HepG2 (cell line): ENCODE results near the gene ECHS1. TPM values are rescaled to one million over a fixed set of nuclear protein-coding genes. Genes with fewer than 3 reads are reported as not detected.
A peak's percentile ranks its signal among the peaks of the same experiment; 100 is the strongest.
"Not testable (repeated sequence)": the region's sequence is repeated elsewhere in the genome, so short reads cannot be mapped to it uniquely, and the experiment has no call there.

Experiments used
- ATAC-seq: fragments of 200-7000 bp; cut with Tn5 transposase; 3 replicates; pipeline ENCODE4 v1.9.1; 2020; ENCODE audit warnings: mild to moderate bottlenecking, moderate library complexity
- BruUV-seq: library from RNA; stranded (reverse); fragments of 400-500 nt; replicated peaks from 2 replicates; lab custom pipeline; 2021; lab: Mats Ljungman, UMichigan
- CTCF ChIA-PET: fragments of 300-600 bp; formaldehyde crosslinking; extraction: SDS; loops from one replicate; lab custom pipeline; 2021; ENCODE audit warnings: low total read pairs, inconsistent platforms, low intra/inter-chr PET ratio; lab: Yijun Ruan, JAX
- POLR2A ChIA-PET: fragments of 350-600 bp; sonication (Branson Sonifier 250); formaldehyde crosslinking; loops from one replicate; lab custom pipeline; 2020; ENCODE audit warnings: antibody characterized with exemption, inconsistent platforms; lab: Yijun Ruan, JAX
- DNase-seq: peaks from one replicate; pipeline ENCODE4 v3.0.0-alpha.2; 2015; ENCODE audit warnings: low spot score
- FAIRE-seq: peaks from 3 replicates; lab custom pipeline; 2011; peaks lifted over from hg19 to GRCh38; lab: Jason Lieb, UNC
- H2AFZ ChIP-seq: one replicate; pipeline ENCODE4 v1.6.1; 2011; ENCODE audit warnings: low read length, inconsistent platforms
- H3K27ac ChIP-seq: fragments of 300-600 bp; 3 replicates; pipeline ENCODE4 v1.8.0; 2011; ENCODE audit warnings: mixed run types, mild to moderate bottlenecking, mixed read lengths, low read length, inconsistent platforms; ENCODE audit not compliant: insufficient read depth; ENCODE audit errors: extremely low read length
- H3K27me3 ChIP-seq, 2 experiments: fragments of 200-600 bp in 1 of 2; 2 replicates in 1 of 2; 3 replicates in 1 of 2; pipeline versions ENCODE4 v1.6.0 to v1.8.0; 2011; ENCODE audit warnings: low read length in 2 of 2, mild to moderate bottlenecking in 2 of 2, moderate library complexity in 2 of 2, inconsistent platforms in 1 of 2; ENCODE audit not compliant: insufficient read depth in 2 of 2, control insufficient read depth in 1 of 2
- H3K36me3 ChIP-seq, 2 experiments: fragments of 200-600 bp in 1 of 2; replicated peaks in 1 of 2; 2 replicates in 1 of 2; 3 replicates in 1 of 2; pipeline versions ENCODE4 v1.5.1 to v1.8.0; 2011; ENCODE audit warnings: low read length in 2 of 2, inconsistent platforms in 1 of 2; ENCODE audit not compliant: insufficient read depth in 2 of 2, control insufficient read depth in 1 of 2
- H3K4me1 ChIP-seq: 2 replicates; pipeline ENCODE4 v1.5.1; 2012; ENCODE audit warnings: low read length, inconsistent platforms; ENCODE audit not compliant: insufficient read depth
- H3K4me2 ChIP-seq: 2 replicates; pipeline ENCODE4 v1.6.0; 2011; ENCODE audit warnings: low read depth, low read length, inconsistent platforms
- H3K4me3 ChIP-seq, 3 experiments: fragments of 200-600 bp in 1 of 3; sonication (generic), shearing (Covaris generic) in 1 of 3; replicated peaks in 1 of 3; 2 replicates each; pipeline ENCODE4 v1.5.1; 2011 to 2016; ENCODE audit warnings: low read length in 3 of 3, inconsistent platforms in 2 of 3, low read depth in 2 of 3, mild to moderate bottlenecking in 2 of 3, control low read depth in 1 of 3, mixed read lengths in 1 of 3; ENCODE audit not compliant: insufficient read depth in 1 of 3
- H3K79me2 ChIP-seq: one replicate; pipeline ENCODE4 v1.6.1; 2011; ENCODE audit warnings: low read length, inconsistent platforms; ENCODE audit not compliant: insufficient read depth
- H3K9ac ChIP-seq: 2 replicates; pipeline ENCODE4 v1.6.0; 2011; ENCODE audit warnings: mild to moderate bottlenecking, low read depth, low read length, inconsistent platforms; ENCODE audit not compliant: insufficient read depth
- H3K9me3 ChIP-seq: 2 replicates; pipeline ENCODE4 v1.5.1; 2012; ENCODE audit warnings: mild to moderate bottlenecking, low read length
- H4K20me1 ChIP-seq: 2 replicates; pipeline ENCODE4 v1.6.0; 2011; ENCODE audit warnings: inconsistent platforms, mild to moderate bottlenecking, low read length, moderate library complexity; ENCODE audit not compliant: insufficient read depth
- MAFF ChIP-seq: IDR thresholded peaks from 2 replicates; pipeline ENCODE4 v1.6.1; 2011; ENCODE audit warnings: low read depth, low read length, improper control_type of control experiment
- MAFK ChIP-seq, 2 experiments: IDR thresholded peaks in 1 of 2; conservative IDR thresholded peaks in 1 of 2; 2 replicates each; pipeline ENCODE4 v1.6.1; 2011; ENCODE audit warnings: improper control_type of control experiment in 2 of 2, low read length in 2 of 2
- NFYB ChIP-seq: sonication (generic); formaldehyde crosslinking; IDR thresholded peaks from 2 replicates; pipeline ENCODE4 v1.4.0; 2020; ENCODE audit warnings: missing genetic modification reagents
- NFYC ChIP-seq: IDR thresholded peaks from 2 replicates; pipeline ENCODE4 v1.6.1; 2016; ENCODE audit warnings: missing genetic modification reagents, missing compliant biosample characterization
- RAD51 ChIP-seq: fragments of 450-650 bp; IDR thresholded peaks from 2 replicates; pipeline ENCODE4 v1.6.1; 2016; ENCODE audit warnings: borderline replicate concordance
- WGBS: methylation state at CpG from one replicate; pipeline ENCODE4 v1.1.6; 2017; ENCODE audit warnings: low lambda C conversion rate; 5-methylcytosine and 5-hydroxymethylcytosine counted together
- in situ Hi-C: cut with HindIII; loops from 2 replicates; pipeline ENCODE4 v1.10.0; 2017; ENCODE audit warnings: low pct_unique_long_range_greater_than_20kb; ENCODE audit not compliant: extremely low pct_ligation_motif_present
- intact Hi-C: fragments of 100-400 bp; cut with micrococcal nuclease; formaldehyde crosslinking; loops from one replicate; pipeline ENCODE4 v1.10.0; 2022; ENCODE audit not compliant: unreplicated experiment
- polyA plus RNA-seq, 8 experiments: library from polyadenylated mRNA; depleted of rRNA in 3 of 8; stranded (reverse) in 7 of 8; unstranded in 1 of 8; fragments of >200 nt; fragmentation: Illumina TruSeq in 4 of 8; extraction: Trizol in 4 of 8; gene quantifications; 2 replicates each; pipeline versions ENCODE4 v1.2.1 to v1.2.3, GENCODE V29; 2011 to 2016; ENCODE audit warnings: low read depth in 4 of 8, missing spikeins in 1 of 8, mixed read lengths in 1 of 8; ENCODE audit not compliant: insufficient read depth in 1 of 8
- total RNA-seq, 5 experiments: library from RNA; depleted of rRNA; stranded (reverse); fragments of >200 nt; fragmentation: Illumina TruSeq; extraction: Trizol; gene quantifications; 2 replicates each; pipeline ENCODE4 v1.2.3, GENCODE V29; 2016; ENCODE audit warnings: low read depth in 1 of 5

ECHS1 gene
- total and polyA plus RNA-seq, 2 of the 13 experiments (the other 11 are each of a cell fraction or from before 2014, with no cell fraction given) = 32.7 to 195 TPM

- DNase-seq, H3K4me2 ChIP-seq, H2AFZ ChIP-seq, H3K9ac ChIP-seq, FAIRE-seq, in situ Hi-C loops, ATAC-seq, H3K36me3 ChIP-seq, POLR2A ChIA-PET, H4K20me1 ChIP-seq, H3K4me3 ChIP-seq, H3K27ac ChIP-seq, H3K79me2 ChIP-seq, CTCF ChIA-PET, H3K9me3 ChIP-seq, BruUV-seq: not testable (repeated sequence)
- Histone ChIP-seq H3K4me1 (peaks cover 24% of the 10 kb centered on the region), H3K27me3 (peaks cover 1 to 32% of the 10 kb centered on the region in 2 experiments; a peak in 4 of 5 replicates)
- intact Hi-C loops = loop anchor here (10.0 kb wide), 1 partner anchor 53 kb away; the partner anchor contains the start of genes ECHS1 and PAOX
- peak; percentile 81; the same call in 1 of the 2 replicates for TF ChIP-seq RAD51
- 43% methylated on average over 13 of the region's 14 CpGs for WGBS
Measured at GRCh38 chr10:133322064-133322709, 51.0 kb downstream of the ECHS1 start.

DNA sequence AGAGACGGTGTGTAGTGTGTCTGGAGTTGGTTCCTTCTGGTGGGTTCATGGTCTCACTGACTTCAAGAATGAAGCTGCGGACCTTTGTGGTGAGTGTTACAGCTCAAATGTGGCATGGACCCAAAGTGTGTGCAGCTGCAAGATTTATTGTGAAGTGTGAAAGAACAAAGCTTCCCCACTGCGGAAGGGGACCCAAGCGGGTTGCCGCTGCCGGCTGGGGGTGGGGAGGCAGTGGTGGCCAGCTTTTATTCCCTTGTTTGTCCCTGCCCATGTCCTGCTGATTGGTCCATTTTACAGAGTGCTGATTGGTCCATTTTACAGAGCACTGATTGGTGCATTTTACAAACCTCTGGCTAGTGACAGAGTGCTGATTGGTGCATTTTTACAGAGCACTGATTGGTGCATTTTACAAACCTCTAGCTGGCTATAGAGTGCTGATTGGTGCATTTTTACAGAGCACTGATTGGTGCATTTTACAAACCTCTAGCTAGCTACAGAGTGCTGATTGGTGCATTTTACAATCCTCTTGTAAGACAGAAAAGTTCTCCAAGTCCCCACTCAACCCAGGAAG, 52.2 kb downstream of the ECHS1 start:
- CTCF ChIA-PET, H3K4me2 ChIP-seq, in situ Hi-C loops, H4K20me1 ChIP-seq, H3K9ac ChIP-seq, H3K9me3 ChIP-seq, H3K79me2 ChIP-seq, ATAC-seq, FAIRE-seq, BruUV-seq, H3K27ac ChIP-seq, H3K4me3 ChIP-seq, DNase-seq, H3K36me3 ChIP-seq, POLR2A ChIA-PET, H2AFZ ChIP-seq: not testable (repeated sequence)
- TF ChIP-seq MAFF (peak; percentile 38; the same call in 1 of the 2 replicates), NFYB (CRISPR knock-in tag) (peak; percentile 55), MAFK (conservative IDR thresholded peaks at IDR 0.05 in 1 of 2, IDR thresholded peaks at IDR 0.05 in 1 of 2; ENCODE audit: low read length in 2 of 2) (peak; percentile 23 to 51; a peak in 3 of 4 replicates), NFYC (peak; percentile 57)
- Histone ChIP-seq H3K4me1 (peaks cover 11% of the 10 kb centered on the region), H3K27me3 (peaks cover 1 to 20% of the 10 kb centered on the region in 2 experiments; a peak in 4 of 5 replicates)
- intact Hi-C loops = loop anchor here (10.0 kb wide), 1 partner anchor 54 kb away; the partner anchor contains the start of genes ECHS1 and PAOX
- 65% methylated on average over 6 of the region's 6 CpGs for WGBS
